NCI-H1048 (cell line): ENCODE results near the gene ZNF488.

ENCODE experiments used
- DNase-seq: peaks from one replicate; lab custom pipeline; 2025; lab: John Stamatoyannopoulos, UW

The ZNF488 gene

DNA sequence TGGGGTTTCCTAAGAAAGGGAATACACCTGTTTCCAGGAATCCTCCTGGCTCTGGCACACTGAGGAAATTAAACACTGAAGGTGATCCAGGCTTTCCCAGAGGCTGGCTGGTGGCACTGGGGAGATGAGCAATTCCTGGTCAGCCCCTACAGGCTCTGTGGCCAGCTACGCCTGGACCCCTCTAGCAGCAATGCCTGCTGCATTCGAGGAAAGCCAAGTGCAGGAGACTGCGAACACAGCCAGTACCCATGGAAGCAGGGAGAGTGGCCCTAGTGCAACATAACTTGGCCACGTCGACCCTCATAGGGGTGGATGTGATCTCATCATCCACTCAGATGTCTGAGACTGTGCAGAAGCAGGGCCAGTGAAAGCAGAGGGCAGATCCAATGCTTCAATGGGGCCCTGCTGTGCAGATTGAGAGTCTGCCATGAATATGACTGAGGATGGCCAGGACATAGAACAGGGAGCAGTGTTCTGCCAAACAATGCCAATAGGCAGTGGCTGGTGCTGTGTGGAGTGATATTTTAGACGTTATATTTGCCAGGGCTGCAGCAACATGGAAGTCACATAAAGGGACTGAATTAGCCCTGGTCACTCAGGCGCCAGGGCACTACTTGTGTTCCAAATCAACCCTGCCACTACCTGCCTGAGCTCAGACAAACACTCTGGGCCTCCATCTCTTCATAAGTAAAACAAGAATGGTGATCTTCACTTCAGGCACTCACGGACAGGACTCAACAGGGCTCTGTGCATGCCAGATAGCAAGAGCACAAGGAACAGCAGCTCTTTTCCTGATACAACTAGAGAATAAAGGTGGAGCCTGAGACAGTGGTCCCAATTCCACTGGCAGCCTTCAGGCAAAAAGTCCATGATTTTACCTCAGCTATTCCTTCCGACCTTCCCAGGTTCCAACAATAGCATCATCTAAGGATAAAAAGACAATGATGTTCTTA, 2.4 kb downstream of the ZNF488 start:
- no peak for DNase-seq

DNA sequence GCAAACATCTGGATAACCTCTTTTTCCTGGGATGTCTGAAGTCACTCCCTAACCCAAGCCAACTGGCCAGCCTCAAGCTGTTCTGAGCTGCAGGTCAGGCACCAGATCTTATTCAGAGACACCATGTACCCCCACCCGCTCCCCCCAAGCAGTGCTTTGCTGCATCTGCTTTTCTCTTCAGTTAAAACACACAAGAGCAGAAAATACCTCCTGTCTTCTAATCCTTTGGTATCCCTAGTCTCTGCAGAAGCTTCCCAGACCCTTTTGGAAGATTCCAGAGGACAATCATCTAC, 3.0 kb downstream of the ZNF488 start:
- DNase-seq = no peak

DNA sequence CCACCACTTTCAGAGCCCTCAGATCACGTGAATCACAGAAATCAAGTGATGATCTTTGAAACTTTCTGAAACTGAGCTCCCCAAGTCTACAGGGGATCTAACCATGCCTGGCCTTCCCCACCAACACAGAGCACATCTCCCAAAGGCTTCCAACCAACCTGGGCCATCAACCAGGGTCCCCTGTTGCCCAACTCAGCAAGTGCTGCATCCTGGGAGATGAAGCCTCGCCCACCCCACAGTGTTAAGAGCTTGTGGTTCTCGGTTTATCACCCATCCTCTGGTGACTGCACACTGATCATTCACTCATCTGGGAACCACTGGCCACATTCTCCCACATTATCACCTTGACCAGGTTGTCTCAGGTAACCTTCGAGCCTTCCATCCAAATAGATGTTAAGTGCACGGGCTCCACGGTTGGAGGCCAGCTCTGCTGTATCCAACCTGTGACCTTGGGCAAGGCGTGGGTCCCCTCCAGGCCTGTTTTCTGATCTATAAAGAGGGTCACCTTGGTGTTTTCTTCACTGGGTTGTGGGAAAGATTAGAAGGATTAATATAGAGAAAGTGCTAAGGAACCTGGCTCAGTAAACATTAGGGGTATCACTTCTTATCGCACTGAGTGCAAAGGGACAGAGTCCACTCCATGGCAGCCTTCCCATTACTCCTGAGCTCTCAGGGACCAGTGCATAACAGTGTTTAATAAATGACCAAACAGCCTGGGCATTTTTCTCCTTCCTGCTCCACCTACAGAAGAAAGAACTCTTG, 3.6 kb downstream of the ZNF488 start:
- DNase-seq = no peak

DNA sequence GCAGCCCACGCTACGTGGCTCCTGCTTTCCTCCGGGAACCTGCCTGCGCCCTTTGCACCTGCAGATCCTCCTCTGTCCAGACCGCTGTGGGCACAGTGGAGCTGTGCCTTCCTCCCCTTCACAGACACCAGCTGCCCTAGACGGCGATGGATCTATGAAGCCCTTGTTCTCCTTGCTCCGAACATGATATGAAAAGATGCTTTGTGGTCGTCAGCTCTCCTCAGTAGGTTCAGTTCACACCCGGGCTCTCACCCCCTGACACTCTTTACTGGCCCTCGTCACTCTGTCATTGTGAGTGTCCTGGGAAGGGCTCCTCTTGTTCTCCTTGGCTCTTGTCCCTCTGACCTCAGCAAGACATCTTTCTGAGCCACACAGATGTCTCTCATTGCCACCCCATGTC, 4.2 kb downstream of the ZNF488 start:
- no peak for DNase-seq

DNA sequence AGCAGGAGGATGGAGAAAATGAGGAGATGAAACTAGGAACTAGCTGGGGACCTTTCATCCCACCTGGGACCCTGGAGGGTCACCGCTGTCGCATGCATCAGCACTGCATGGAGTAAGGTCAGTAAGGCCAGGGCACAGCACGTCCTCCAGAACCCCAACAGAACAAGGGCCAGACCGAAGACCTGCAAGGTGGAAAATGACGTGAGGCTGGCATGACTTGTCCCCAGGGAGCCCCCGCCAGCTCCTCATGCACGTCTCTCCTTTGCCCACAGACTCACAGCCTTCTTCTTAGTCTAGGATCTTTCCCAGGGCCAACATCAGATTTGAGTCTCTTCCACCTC, 4.7 kb downstream of the ZNF488 start:
- DNase-seq = no peak

DNA sequence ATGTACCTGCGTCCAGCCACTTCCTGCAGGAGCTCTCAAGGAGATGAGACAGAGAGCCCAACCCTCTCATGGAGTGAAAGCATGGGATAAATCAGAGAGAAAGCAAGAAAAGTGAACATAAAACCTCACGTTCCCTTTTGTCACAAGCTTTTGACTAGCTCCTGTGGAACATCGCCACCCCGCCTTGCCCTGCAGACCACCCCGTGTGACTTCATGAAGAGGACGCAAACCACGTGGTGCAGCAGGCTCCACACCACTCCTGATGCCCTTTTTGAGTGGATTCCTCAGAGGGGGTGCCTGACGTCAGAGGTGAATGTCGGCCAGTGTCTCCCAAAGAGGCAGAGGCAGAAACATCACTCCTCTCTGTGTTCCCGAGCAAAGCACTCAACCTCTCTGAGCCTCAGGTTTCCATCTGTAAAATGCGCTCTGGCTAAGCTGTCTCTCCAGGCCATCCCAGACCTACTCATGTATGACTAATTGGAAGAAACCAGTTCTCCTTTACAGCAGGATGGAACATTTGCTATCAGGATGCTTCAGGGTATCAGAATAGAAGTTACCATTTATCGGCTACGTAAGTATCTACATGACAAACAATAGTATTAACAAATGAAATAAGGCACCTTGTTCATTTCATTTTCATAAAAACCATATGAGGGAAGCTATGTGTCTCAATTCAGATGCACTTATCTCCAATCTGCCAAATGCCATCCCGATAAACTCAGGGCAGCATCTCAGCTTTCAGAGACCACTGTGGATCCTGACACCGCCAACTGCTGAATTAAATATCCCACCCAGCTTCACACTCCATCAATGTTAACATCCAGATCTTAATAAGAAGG, 5.3 kb downstream of the ZNF488 start:
- no peak for DNase-seq

DNA sequence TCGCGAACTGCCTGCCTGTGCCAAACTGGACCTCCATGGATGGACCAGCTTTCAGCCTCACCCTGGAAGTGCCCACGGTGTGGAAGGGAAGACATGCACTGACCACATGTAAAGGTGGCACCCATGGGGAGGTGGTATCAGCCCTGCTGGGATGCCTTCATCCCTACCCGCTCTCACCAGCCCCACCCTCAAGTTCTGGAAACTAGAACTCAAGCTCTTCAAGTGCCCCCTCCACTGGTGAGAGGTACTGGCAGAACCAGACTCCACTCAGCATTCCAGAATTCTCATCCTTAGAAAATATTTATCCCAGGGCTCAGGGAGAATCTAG, 5.9 kb downstream of the ZNF488 start:
- DNase-seq = no peak

DNA sequence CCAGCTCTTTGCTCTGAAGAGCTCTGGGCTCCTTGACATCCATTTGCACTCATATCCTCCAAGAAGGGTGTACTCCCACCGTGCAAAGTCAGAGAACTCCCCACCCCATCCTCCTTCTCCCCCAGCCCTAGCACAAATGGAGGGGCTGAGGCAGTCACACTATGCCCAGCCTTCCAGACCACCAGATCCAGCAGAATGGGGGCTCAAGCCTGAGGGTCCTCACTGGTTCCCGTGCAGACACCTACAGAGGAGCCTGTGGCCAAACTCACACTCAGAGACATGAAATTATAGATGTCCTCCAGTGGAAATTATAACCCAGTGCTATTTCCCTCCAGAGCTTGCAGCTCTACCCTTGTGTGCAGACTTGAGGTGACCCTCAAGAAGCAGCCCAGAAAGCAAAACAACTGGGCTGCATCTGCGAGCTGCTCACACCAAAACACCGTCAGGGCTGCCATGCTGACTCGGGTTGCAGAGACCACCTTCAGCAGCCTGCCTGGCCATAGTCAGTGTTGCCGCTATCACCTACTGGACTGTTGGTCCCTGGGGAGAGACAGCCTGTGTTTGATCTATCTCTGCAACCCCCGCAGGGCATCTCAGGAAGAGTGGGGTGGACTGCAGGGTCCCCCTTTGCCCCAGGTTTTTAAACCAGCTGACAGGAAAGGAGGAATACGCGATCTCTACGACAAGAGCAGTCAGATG, 7.4 kb downstream of the ZNF488 start:
- no peak for DNase-seq

DNA sequence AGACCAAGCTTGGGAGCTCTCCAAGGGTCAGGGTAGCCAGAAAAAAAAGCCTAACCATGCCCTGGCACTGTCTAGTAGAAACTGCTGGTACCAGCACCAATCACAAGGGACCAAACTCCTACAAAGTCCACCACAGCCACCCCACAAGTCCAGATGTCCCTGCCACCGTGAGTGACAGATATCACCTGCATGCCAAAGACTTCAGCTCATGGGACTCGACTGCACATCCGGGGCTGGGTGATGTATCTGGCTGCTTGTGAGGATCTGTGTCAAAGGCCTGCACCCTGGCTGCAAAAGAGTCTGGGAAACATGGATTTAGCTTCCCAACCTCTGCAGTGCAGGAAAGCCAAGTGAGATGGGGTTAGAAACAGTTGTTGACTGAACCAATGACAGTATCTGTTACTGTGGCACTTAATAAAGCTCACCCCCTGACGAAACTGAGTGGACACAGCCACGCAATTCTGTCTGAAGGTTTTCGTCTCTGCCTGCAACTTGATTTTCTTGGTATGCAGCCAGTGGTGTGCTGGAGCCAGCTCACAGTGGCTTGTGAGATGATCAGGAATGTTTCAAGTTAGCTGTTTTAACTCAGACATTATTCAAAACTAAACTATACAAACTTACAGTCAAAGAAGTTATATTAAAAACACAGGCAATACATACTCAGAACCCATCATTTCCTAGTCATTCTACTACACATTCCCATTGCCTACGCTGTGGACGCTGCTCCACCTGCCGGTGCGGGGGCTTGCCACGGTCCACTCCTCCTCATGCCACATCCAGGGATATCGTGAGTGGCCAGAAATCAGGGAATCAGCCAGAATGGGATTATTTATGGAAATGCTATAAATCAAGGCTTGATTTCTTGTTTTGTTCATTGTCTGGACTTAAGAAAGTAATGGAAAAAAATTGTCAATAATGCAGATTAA, 9.2 kb downstream of the ZNF488 start:
- DNase-seq = no peak

DNA sequence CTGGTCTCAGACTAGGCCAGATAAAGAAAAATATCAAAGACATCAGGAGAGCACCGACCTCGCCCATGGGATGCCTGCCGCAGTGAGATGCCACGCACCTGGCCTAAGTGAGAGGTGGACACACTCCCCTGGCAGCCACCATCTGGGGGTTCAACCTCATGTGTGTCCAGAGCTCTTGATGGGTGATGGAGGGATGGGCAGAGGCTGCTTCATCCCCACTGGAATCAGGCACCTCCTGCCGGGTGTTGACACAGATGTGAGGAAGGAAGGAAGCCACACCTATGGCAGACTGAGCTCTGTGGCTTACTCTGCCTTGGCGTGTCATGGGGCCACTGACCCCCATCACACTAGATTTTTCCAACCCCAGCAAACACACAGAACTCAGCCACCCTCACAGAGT, 11.4 kb downstream of the ZNF488 start:
- no peak for DNase-seq

DNA sequence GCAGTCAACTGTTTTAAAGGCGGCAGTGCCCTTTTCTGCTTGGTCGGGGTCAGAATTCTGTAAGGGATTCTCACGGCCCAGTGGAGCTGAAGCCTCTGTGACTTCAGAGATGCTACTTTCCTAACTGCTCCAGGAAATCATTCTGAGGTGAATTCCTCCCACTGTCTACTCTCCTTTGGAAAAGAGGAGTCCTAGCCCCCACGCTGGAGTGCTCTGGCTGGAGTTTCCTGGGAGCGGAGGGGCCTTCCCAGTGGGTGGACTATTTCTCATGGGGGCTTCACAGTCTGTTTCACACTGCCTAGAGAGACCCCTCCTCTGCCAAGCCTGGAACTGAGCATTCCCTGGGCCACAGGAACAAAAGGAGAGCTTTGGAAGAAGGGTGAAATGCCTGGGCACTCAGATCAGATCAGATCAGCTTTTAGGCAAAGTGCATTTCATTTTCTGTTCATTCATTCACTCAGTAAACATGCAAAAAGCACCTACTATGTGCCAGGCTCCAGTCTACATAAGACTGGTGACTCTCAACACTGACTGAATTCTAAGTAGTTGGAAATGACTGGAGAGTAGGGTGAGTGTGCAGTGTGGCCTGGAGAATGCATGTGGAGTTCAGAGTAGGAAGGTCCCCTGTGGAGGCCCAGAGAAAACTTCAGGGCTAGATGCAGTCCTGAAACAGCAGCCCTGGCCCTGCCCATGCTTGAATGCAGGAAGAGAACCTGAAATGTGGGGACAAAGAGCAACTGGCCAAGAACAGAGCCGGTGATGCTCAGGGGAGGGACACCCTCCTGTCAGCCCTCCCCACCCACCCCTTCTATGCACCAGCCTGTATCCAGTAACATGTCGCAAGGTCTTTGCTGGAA, 12.2 kb downstream of the ZNF488 start:
- DNase-seq = no peak

DNA sequence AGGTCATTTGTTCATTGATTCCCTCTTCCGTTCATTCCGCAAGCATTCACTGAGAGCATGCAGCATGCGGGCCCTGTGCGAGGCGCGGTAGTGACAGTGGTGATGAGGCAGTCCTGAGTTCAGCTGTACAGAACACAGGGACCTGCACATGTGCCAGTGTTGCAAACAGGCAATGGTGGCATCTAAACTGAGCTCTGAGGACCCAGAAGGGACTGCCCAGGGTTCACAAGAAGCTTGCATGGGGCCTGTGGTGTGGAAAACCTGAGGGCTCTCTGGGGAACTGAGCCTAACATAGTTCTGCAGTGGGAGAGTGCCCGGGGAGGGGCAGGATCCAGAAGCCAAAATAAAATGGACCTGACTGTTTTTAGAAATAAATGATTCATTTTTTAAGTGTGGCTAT, 13.2 kb downstream of the ZNF488 start:
- DNase-seq = no peak

DNA sequence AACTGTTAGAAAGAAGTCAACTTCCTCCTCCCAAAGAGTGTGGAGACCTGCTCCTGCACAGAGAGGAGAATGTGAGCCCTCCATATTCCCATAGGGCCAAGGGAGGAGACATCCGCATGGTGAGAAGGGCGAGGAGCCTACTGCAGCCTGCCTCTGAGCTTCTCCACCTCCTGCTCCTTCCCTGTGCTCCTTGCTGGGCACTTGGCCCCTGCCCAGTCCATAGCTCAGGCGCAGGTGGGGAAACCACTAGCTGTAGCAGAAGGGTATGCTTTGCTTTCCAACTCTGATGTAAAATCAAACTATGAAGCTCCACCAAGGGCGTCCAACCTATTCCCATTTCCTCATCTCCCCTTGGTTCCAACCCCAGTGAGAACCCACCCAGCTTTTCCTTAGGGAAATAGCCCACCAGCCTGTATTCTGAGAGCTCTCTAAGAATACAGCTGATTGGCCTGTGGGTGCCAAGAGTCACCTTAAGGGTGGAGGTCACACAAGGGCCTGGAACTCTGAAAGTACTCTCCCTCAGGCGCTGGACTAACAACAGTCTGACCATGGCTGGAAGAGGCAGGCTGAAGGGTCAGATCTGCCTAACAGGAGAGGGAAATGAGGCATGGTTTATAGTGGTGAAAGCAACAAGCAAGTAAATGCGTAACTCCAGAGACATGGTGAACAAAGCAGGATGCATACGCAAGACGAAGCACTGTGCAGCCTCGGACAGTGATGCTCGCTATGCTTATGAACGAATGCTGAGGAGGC, 13.9 kb downstream of the ZNF488 start:
- DNase-seq = no peak

DNA sequence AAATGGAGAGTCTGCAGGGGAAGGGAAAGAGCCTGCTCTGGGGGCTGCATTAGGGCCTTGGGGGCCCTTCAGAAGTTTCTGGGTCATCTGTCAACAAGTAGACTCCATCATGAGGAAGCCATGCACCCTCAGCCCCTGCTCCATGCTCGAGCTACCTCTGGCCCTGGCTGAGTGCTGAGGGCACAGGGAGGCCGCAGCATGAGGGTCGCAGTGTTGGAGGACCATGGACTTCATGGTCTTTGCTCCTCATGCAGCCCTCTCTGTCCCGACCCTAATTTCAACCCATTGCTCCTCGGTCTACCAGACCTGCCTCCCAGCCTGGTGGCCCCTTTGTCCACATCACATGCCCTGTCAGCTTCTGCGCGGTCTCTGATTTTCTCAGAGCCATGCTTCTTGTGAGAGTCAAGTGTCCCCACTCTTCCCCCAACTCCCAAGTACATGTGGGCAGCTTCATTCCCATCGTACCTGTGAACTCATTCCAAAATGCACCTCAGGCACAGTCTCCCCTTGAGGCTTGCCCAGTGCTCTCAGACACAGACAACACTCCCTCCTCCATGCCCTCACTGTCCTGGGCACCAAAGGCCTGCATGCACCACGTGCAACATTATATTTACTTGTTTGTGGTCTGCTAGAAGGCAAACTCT, 14.7 kb downstream of the ZNF488 start:
- DNase-seq = no peak

DNA sequence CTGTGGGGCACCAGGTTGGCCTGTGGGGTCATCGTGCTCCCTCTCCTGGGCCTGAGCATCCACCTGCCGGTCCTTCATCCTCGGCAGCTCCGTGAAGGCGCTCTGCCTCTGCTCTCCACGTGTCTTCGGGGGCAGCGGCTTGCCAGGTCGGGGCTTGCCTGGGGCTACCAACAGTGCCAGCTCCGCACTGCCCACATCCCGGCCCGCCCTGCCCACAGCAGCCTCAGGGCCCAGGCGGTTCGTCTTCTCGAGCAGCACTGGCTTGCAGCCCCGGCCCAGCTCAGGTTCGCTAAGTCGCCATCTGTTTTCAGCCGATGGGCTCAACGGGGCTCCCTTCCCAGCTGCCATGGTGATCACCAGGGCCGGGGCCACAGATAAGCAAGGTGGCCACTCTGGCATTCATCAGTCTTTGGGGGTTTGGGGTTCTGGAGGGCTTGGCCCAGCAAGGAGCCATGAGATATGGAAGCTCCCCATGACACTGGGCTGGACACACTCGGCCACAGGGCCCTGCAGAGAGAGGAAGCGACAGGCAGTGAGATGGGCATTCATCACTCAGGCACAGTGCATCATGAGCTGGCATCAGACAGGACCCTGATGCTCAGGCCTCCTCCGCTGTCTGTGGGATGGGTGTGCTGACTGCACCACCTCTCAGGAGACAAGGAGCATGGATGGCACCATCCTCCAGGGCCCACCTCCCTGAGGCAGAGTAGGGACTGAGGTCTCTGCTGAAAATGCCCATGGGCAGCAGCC, 15.5 kb downstream of the ZNF488 start:
- no peak for DNase-seq

DNA sequence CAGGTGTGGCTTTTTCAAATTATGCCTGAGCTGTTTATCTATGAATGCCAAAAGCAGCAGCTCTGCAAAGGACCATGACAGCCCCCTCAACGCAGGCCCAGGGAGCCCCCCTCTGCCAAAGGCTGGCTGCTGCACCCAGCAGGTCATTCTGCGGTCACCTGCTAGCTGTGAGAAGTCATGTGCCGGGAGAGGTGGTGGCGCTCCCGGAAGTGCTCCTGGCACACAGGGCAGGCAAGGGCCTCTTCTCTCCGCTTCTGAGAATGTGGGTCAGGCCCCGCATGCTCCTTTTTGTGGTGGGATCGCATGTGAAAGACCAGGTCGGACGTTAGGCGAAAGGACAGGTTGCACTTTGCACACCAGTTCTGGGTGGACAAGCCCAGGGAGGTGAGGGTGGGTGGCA, 16.4 kb downstream of the ZNF488 start:
- DNase-seq = no peak

DNA sequence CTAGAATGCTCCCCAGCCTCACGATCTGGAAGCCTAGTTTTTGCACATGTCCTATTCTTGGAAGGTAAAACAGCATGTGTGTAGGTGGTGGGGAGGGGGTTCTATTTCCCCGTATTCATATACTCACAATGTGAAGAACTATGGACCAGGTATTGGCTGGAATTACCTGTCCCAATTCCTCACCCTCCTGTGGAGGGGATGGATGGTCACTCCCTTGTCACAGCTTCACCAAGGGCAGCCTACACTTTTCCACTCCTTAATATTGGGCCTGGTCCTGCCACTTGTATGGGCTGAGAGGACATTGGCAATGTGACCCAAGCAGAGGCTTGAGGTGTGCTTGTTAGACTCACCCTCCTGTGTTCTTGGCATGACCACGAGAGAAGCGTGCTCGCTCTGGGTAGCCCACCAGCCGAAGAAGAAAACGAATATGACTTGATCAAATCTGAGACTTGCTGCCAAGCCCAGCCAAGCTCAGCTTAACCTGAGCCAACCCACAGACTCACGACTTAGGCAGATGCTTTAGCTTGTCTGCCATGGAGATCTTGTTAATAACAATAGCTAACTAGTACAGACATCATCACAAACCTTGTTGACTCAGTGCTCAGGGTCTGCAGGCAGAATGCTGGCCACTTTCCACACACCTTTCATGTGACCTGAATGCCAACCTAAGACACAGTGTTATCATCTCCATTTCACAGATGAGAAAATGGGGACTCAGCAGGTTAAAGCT, 17.2 kb downstream of the ZNF488 start:
- no peak for DNase-seq
